Activated naive CD4-positive, alpha-beta T cell (primary cell): ENCODE data around the gene CUL2.
"Not testable (repeated sequence)": the region's sequence is repeated elsewhere in the genome, so short reads cannot be mapped to it uniquely, and the experiment has no call there.

Experiments used
- DNase-seq, 4 experiments: peaks; one replicate each; lab custom pipeline; 2025; lab: John Stamatoyannopoulos, UW

Gene CUL2

GRCh38 chr10:34979938-34980337 lies 110.2 kb downstream of the CUL2 start:
- no peak for DNase-seq

- no peak for DNase-seq
Observed at GRCh38 chr10:34978080-34978479, 112.1 kb downstream of the CUL2 start.

DNA sequence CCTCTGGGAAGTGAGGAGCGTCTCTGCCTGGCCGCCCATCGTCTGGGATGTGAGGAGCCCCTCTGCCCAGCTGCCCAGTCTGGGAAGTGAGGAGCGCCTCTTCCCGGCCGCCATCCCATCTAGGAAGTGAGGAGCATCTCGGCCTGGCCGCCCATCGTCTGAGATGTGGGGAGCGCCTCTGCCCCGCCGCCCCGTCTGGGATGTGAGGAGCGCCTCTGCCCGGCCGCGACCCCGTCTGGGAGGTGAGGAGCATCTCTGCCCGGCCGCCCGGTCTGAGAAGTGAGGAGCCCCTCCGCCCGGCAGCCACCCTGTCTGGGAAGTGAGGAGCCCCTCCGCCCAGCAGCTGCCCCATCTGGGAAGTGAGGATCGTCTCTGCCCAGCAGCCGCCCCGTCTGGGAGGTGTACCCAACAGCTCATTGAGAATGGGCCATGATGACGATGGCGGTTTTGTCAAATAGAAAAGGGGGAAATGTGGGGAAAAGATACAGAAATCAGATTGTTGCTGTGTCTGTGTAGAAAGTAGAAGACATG lies 113.7 kb downstream of the CUL2 start:
- DNase-seq = not testable (repeated sequence)

DNA sequence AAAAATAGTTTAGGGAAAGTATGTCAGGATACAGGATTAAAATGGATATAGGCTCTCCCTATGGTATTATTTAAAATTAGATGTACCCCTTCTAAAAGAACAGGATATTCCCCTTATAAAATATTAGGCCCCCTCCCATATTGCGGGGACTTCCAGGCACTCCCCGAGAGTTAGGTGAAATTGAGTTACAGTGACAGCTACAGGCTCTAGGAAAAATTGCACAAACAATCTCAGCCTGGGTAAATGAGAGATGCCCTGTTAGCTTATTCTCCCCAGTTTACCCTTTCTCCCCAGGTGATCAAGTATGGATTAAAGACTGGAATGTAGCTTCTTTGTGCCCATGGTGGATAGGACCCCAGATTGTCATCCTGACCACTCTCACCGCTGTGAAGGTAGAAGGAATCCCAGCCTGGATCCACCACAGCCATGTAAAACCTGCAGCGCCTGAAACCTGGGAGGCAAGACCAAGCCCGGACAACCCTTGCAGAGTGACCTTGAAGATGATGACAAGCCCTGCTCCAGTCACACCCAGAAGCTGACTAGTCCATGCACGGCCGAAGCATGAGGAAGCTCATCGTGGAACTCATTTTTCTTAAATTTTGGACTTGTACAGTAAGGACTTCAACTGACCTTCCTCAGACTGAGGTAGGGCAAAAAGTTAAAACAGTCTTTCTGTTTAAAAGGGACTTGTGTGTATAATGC lies 115.6 kb downstream of the CUL2 start:
- DNase-seq = not testable (repeated sequence)

DNA sequence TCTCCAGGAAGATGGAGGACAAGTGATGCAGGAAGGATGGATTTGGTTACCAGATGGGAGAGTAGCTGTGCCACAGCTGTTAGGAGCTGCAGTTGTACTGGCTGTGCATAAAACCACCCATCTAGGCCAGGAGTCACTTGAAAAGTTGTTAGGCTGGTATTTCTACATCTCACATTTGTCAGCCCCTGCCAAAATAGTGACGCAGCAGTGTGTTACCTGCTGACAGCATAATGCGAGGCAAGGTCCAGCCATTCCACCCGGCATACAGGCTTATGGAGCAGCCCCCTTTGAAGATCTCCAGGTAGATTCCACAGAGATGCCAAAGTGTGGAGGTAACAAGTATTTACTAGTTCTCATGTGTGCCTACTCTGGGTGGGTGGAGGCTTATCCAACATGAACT lies 116.4 kb downstream of the CUL2 start:
- not testable (repeated sequence) for DNase-seq

DNA sequence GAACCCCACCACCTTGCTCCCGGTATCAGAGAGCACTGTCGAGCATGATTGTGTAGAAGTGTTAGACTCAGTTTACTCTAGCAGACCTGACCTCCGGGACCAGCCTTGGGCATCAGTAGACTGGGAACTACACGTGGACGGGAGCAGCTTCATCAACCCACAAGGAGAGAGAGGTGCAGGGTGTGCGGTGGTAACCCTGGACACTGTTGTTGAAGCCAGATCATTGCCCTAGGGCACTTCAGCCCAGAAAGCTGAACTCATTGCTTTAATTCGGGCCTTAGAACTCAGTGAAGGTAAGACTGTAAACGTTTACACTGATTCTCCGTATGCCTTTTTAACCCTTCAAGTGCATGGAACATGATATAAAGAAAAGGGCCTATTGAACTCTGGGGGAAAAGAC lies 117.0 kb downstream of the CUL2 start:
- not testable (repeated sequence) for DNase-seq

GRCh38 chr10:34972591-34972990 lies 117.5 kb downstream of the CUL2 start:
- not testable (repeated sequence) for DNase-seq

- DNase-seq = not testable (repeated sequence)
Observed at GRCh38 chr10:34971606-34972334, 118.4 kb downstream of the CUL2 start.

- DNase-seq = no peak
Observed at GRCh38 chr10:34969171-34969570, 121.0 kb downstream of the CUL2 start.

- no peak for DNase-seq
Observed at GRCh38 chr10:34967335-34967880, 122.7 kb downstream of the CUL2 start.

GRCh38 chr10:34966451-34966850 lies 123.7 kb downstream of the CUL2 start:
- no peak for DNase-seq

DNA sequence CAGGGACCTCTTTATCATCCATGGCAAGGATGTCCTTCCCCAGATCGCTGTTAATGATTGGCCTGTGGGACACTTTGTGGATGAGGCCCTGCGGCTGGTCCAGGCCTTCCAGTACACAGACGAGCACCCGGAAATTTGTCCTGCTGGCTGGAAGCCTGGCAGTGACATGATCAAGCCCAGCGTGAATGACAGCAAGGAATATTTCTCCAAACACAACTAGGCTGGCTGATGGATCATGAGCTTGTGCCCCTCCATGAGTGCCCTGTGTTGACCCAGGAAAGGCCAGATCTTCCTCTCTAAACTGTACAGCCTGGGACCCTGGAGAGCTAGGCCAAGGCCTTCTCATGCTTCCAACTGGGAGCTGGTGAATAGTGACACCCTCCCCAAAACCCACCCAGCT lies 124.1 kb downstream of the CUL2 start:
- DNase-seq = no peak

DNA sequence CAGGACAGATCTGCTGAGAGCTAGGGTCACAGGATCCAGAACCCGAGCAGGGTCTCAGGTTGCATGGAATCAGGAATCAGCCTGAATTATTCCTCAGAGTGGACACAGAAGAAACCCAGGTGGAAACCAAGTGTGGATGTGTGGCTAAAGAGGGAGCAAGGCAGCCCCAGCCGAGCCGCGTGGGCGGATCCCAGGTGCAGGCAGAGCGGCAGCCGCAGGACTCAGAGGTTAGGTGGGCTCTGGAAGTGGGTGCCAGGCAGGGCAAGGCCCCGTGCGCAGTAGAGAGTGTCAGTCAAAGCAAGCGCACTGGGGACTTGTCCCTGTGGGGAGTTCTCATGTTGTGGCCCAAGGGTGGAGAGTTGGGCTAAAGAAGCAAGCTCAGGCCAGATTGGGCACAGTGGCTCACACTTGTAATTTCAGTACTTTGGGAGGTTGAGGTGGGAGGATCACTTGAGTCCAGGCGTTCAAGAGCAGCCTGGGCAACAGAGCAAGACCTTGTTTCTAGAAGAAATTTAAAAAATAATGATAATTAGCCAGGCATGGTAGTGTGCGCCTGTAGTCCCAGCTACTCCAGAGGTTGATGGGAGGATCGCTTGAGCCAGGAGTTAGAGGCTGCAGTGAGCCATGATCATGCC lies 125.9 kb downstream of the CUL2 start:
- DNase-seq = no peak

DNA sequence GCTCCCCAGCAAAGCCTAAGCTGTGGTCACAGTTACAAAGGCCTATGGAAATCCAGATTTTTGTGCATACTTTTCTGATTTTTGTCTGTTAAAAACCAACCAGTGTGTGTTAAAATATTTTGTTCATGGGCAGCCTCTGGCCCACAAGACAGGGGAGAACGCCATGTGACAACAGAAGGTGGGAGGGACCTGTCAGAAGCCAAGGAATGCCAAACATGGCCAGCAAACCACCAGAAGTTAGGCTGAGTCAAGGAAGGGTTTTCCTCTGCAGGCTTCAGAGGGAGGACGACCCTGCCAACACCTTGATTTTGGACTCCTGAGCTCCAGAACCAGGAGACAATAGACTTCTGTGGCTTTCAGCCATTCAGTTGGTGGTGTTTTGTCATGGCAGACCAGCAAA lies 127.3 kb downstream of the CUL2 start:
- DNase-seq = no peak

DNA sequence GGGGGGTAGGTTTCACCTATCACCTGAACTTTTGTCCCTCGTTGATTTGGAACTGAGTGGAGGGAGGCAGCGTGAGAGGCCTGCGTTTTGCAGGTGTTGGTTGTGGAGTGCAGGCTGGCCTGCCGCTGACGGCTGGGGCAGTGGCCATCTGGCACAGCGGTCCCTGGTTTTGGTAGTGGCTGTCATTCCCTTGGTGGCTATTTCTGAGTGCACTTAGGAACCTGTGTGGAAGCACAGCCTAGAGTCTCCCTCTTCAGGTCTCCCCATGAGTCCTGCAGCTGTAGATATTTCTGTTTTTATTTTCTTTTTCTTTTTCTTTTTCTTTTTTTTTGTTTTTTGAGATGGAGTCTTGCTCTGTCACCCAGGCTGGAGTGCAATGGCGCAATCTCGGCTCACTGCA lies 129.2 kb downstream of the CUL2 start:
- DNase-seq = no peak

- no peak for DNase-seq
Observed at GRCh38 chr10:34959786-34960185, 130.4 kb downstream of the CUL2 start.

- DNase-seq = no peak
Observed at GRCh38 chr10:34959321-34959720, 130.8 kb downstream of the CUL2 start.
